Measurements from ENCODE around the gene GLMN.

DNA sequence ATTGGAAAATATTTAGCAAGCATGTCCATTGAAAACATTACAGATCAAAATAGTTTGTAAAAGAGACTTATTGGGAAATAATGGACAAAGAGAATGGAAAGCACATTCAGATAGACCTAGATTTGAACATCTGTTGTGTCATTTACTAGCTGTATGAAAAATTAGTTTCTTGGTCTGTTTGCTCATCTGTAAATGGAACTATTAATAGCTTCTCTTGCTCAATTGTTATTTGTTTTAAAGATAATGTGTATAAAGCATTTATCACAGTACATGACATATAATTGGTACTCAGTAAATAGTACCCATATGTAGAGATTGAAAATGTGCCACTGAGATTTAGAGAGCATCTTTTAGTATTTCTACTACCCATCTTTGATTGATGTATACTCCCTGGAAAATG is 26.0 kb upstream of the GLMN start:
- TF ChIP-seq, protein P1, sequence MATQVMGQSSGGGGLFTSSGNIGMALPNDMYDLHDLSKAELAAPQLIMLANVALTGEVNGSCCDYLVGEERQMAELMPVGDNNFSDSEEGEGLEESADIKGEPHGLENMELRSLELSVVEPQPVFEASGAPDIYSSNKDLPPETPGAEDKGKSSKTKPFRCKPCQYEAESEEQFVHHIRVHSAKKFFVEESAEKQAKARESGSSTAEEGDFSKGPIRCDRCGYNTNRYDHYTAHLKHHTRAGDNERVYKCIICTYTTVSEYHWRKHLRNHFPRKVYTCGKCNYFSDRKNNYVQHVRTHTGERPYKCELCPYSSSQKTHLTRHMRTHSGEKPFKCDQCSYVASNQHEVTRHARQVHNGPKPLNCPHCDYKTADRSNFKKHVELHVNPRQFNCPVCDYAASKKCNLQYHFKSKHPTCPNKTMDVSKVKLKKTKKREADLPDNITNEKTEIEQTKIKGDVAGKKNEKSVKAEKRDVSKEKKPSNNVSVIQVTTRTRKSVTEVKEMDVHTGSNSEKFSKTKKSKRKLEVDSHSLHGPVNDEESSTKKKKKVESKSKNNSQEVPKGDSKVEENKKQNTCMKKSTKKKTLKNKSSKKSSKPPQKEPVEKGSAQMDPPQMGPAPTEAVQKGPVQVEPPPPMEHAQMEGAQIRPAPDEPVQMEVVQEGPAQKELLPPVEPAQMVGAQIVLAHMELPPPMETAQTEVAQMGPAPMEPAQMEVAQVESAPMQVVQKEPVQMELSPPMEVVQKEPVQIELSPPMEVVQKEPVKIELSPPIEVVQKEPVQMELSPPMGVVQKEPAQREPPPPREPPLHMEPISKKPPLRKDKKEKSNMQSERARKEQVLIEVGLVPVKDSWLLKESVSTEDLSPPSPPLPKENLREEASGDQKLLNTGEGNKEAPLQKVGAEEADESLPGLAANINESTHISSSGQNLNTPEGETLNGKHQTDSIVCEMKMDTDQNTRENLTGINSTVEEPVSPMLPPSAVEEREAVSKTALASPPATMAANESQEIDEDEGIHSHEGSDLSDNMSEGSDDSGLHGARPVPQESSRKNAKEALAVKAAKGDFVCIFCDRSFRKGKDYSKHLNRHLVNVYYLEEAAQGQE (IDR thresholded peaks at IDR 0.05; ENCODE audit: insufficient read depth in 1 of 2, low read depth in 2 of 2, low read length in 2 of 2), result no peak
- TF ChIP-seq SIN3A (IDR thresholded peaks at IDR 0.05; ENCODE audit: borderline replicate concordance, insufficient read depth, low read length), result no peak
- no peak for TF ChIP-seq POLR2AphosphoS5 (IDR thresholded peaks at IDR 0.05; ENCODE audit: low read depth, low read length)
- TF ChIP-seq TAF1 (IDR thresholded peaks at IDR 0.05; ENCODE audit: borderline replicate concordance, insufficient read depth, low read length), result no peak
